GM18858 (cell line): ENCODE results near the gene DDX25.

Experiments
- ATAC-seq: cut with Tn5 transposase; IDR thresholded peaks from one replicate; pipeline ENCODE4 v1.9.1; 2021; ENCODE audit not compliant: unreplicated experiment

DDX25 gene

GRCh38 chr11:125968354-125968753 is 64.0 kb downstream of the DDX25 start:
- ATAC-seq = no peak

GRCh38 chr11:125971618-125972017 is 67.3 kb downstream of the DDX25 start:
- ATAC-seq = no peak

GRCh38 chr11:125974284-125974683 is 70.0 kb downstream of the DDX25 start:
- no peak for ATAC-seq

GRCh38 chr11:125975634-125976033 is 71.3 kb downstream of the DDX25 start:
- ATAC-seq = no peak

GRCh38 chr11:125976156-125976555 is 71.8 kb downstream of the DDX25 start:
- no peak for ATAC-seq

GRCh38 chr11:125977333-125977732 is 73.0 kb downstream of the DDX25 start:
- no peak for ATAC-seq

- ATAC-seq = no peak
These were observed 73.9 kb downstream of the DDX25 start for GRCh38 chr11:125978181-125978716.
